ENCODE results near the gene TMEM130.

GRCh38 chr7:98913026-98913425 is 43.2 kb upstream of the TMEM130 start:
- TF ChIP-seq CTCF (conservative IDR thresholded peaks at IDR 0.05 in 1 of 2, IDR thresholded peaks at IDR 0.05 in 1 of 2; ENCODE audit: low read depth in 1 of 2, low read length in 2 of 2) (no peak), EZH2 (IDR thresholded peaks at IDR 0.05; ENCODE audit: low read length, missing control alignments) (no peak)
